Neural progenitor cell (in vitro differentiated cells): ENCODE measurements around the gene MEMO1. TPM values are rescaled to one million over a fixed set of nuclear protein-coding genes. Genes with fewer than 3 reads are reported as not detected.

Experiments used
- DNase-seq: peaks from one replicate; pipeline ENCODE4 v3.0.0-alpha.2; 2016; ENCODE audit warnings: low spot score
- H2AFZ ChIP-seq: fragments of 200-600 bp; sonication (generic); replicated peaks from 2 replicates; pipeline ENCODE4 v1.6.1; 2016; ENCODE audit warnings: antibody characterized with exemption
- H3F3A ChIP-seq: fragments of 200-600 bp; sonication (generic); 2 replicates; pipeline ENCODE4 v1.6.1; 2016; ENCODE audit warnings: antibody characterized with exemption, low read depth
- H3K27ac ChIP-seq: fragments of 200-600 bp; sonication (generic); 2 replicates; pipeline ENCODE4 v1.5.1; 2016; ENCODE audit warnings: mild to moderate bottlenecking
- H3K27me3 ChIP-seq: fragments of 200-600 bp; sonication (generic); 2 replicates; pipeline ENCODE4 v1.6.1; 2016; ENCODE audit warnings: mild to moderate bottlenecking, moderate library complexity
- H3K36me3 ChIP-seq: fragments of 200-600 bp; sonication (generic); 2 replicates; pipeline ENCODE4 v1.5.1; 2016
- H3K4me1 ChIP-seq: fragments of 200-600 bp; sonication (generic); 2 replicates; pipeline ENCODE4 v1.6.1; 2016; ENCODE audit warnings: mixed run types
- H3K4me2 ChIP-seq: fragments of 200-600 bp; sonication (generic); 2 replicates; pipeline ENCODE4 v1.6.1; 2016
- H3K4me3 ChIP-seq: fragments of 200-600 bp; sonication (generic); 2 replicates; pipeline ENCODE4 v1.5.1; 2016
- H3K79me2 ChIP-seq: fragments of 200-600 bp; sonication (generic); 2 replicates; pipeline ENCODE4 v1.6.1; 2016; ENCODE audit warnings: low read depth
- H3K9ac ChIP-seq: fragments of 200-600 bp; sonication (generic); 2 replicates; pipeline ENCODE4 v1.6.1; 2016
- H3K9me3 ChIP-seq: fragments of 200-600 bp; sonication (generic); 2 replicates; pipeline ENCODE4 v1.5.1; 2016; ENCODE audit warnings: low read depth
- H4K20me1 ChIP-seq: fragments of 200-600 bp; sonication (generic); 2 replicates; pipeline ENCODE4 v1.6.1; 2016; ENCODE audit warnings: low read depth
- H3K27ac Mint-ChIP-seq: 3 replicates; pipeline ENCODE4 v1.8.0; 2021; ENCODE audit warnings: mixed read lengths
- H3K27me3 Mint-ChIP-seq: 2 replicates; pipeline ENCODE4 v1.8.0; 2022; ENCODE audit warnings: low read depth, mild to moderate bottlenecking, inconsistent platforms, moderate library complexity, mixed read lengths; ENCODE audit not compliant: insufficient read depth
- H3K36me3 Mint-ChIP-seq: 3 replicates; pipeline ENCODE4 v1.8.0; 2021; ENCODE audit warnings: mixed read lengths
- H3K4me1 Mint-ChIP-seq: 3 replicates; pipeline ENCODE4 v1.8.0; 2021; ENCODE audit warnings: mixed read lengths
- H3K4me3 Mint-ChIP-seq: 3 replicates; pipeline ENCODE4 v1.8.0; 2021; ENCODE audit warnings: mild to moderate bottlenecking, moderate library complexity, mixed read lengths
- H3K9me3 Mint-ChIP-seq: 3 replicates; pipeline ENCODE4 v1.8.0; 2020; ENCODE audit warnings: mixed read lengths
- CTCF ChIP-seq: fragments of 200-600 bp; sonication (generic); IDR thresholded peaks from 2 replicates; pipeline ENCODE4 v1.5.1; 2017; ENCODE audit warnings: antibody characterized with exemption, mild to moderate bottlenecking
- EZH2 ChIP-seq: fragments of 200-600 bp; sonication (generic); IDR thresholded peaks from 2 replicates; pipeline ENCODE4 v1.6.1; 2017; ENCODE audit warnings: antibody characterized with exemption, mild to moderate bottlenecking, moderate library complexity
- EZH2phosphoT487 ChIP-seq: fragments of 200-600 bp; sonication (generic); IDR thresholded peaks from 2 replicates; pipeline ENCODE4 v1.6.1; 2017; ENCODE audit warnings: antibody characterized with exemption
- total RNA-seq: library from RNA; depleted of rRNA; stranded (reverse); fragments of >200 nt; gene quantifications from 2 replicates; pipeline ENCODE4 v1.2.3, GENCODE V29; 2015; ENCODE audit warnings: low replicate concordance

Gene MEMO1
- total RNA-seq, 1 donor from 2014 or later: 25.8 TPM

- peak overlapping the region; percentile 63 for H3K27ac ChIP-seq
- no peaks in the 10 kb centered on the region for H3K27me3 ChIP-seq
- H3K9ac ChIP-seq: peak overlapping the region; percentile 46
- H3K27me3 Mint-ChIP-seq: no peaks in the 10 kb centered on the region
- H3K36me3 Mint-ChIP-seq: peaks cover 2% of the 10 kb centered on the region
- no peaks in the 10 kb centered on the region for H3K9me3 Mint-ChIP-seq
- peak overlapping the region; percentile 87 for H3K4me2 ChIP-seq
- no peaks in the 10 kb centered on the region for H3K36me3 ChIP-seq
- DNase-seq: peak; percentile 49
- H2AFZ ChIP-seq: no peak overlapping the region
- H3K4me3 Mint-ChIP-seq: peak overlapping the region; percentile 98
- peaks cover 43% of the 10 kb centered on the region for H4K20me1 ChIP-seq
- H3K4me3 ChIP-seq: peak overlapping the region; percentile 80
- H3K4me1 ChIP-seq: peaks cover 14% of the 10 kb centered on the region
- TF ChIP-seq CTCF (no peak), EZH2phosphoT487 (no peak), EZH2 (no peak)
- peaks cover 29% of the 10 kb centered on the region for H3F3A ChIP-seq
- peak overlapping the region; percentile 36 for H3K27ac Mint-ChIP-seq
- H3K9me3 ChIP-seq: no peaks in the 10 kb centered on the region
- H3K4me1 Mint-ChIP-seq: peaks cover 35% of the 10 kb centered on the region
- peaks cover 58% of the 10 kb centered on the region for H3K79me2 ChIP-seq
Measured at GRCh38 chr2:32008805-32009515, 1.8 kb downstream of the MEMO1 start.

GRCh38 chr2:32007121-32007391 lies 3.8 kb downstream of the MEMO1 start:
- no peaks in the 10 kb centered on the region for H3K36me3 ChIP-seq
- H3K4me1 Mint-ChIP-seq: peaks cover 25% of the 10 kb centered on the region
- peaks cover 14% of the 10 kb centered on the region for H3K4me1 ChIP-seq
- no peaks in the 10 kb centered on the region for H3K27me3 Mint-ChIP-seq
- no peak overlapping the region for H2AFZ ChIP-seq
- H3K79me2 ChIP-seq: peaks cover 77% of the 10 kb centered on the region
- H4K20me1 ChIP-seq: peaks cover 52% of the 10 kb centered on the region
- H3K36me3 Mint-ChIP-seq: peaks cover 4% of the 10 kb centered on the region
- H3K9me3 Mint-ChIP-seq: no peaks in the 10 kb centered on the region
- H3K4me3 Mint-ChIP-seq: no peak overlapping the region
- H3F3A ChIP-seq: peaks cover 25% of the 10 kb centered on the region
- TF ChIP-seq EZH2: no peak
- no peak for TF ChIP-seq CTCF
- no peak for TF ChIP-seq EZH2phosphoT487
- H3K4me2 ChIP-seq: no peak overlapping the region
- no peak overlapping the region for H3K27ac ChIP-seq
- H3K9ac ChIP-seq: no peak overlapping the region
- DNase-seq: no peak
- no peaks in the 10 kb centered on the region for H3K9me3 ChIP-seq
- no peak overlapping the region for H3K4me3 ChIP-seq
- no peak overlapping the region for H3K27ac Mint-ChIP-seq
- no peaks in the 10 kb centered on the region for H3K27me3 ChIP-seq

GRCh38 chr2:32005371-32005976 lies 5.3 kb downstream of the MEMO1 start:
- Mint-ChIP-seq H3K4me1 (peaks cover 18% of the 10 kb centered on the region), H3K9me3 (peaks cover 2% of the 10 kb centered on the region), H3K27ac (no peak overlapping the region), H3K36me3 (peaks cover 7% of the 10 kb centered on the region), H3K27me3 (no peaks in the 10 kb centered on the region), H3K4me3 (no peak overlapping the region)
- peaks cover 10% of the 10 kb centered on the region for H3F3A ChIP-seq
- no peak for TF ChIP-seq CTCF
- TF ChIP-seq EZH2: no peak
- TF ChIP-seq EZH2phosphoT487: no peak
- H3K4me1 ChIP-seq: peaks cover 10% of the 10 kb centered on the region
- H3K9me3 ChIP-seq: no peaks in the 10 kb centered on the region
- DNase-seq: no peak
- H3K4me3 ChIP-seq: no peak overlapping the region
- H4K20me1 ChIP-seq: peaks cover 52% of the 10 kb centered on the region
- H3K36me3 ChIP-seq: no peaks in the 10 kb centered on the region
- no peaks in the 10 kb centered on the region for H3K27me3 ChIP-seq
- H2AFZ ChIP-seq: no peak overlapping the region
- no peak overlapping the region for H3K4me2 ChIP-seq
- peaks cover 93% of the 10 kb centered on the region for H3K79me2 ChIP-seq
- H3K27ac ChIP-seq: no peak overlapping the region
- no peak overlapping the region for H3K9ac ChIP-seq
